Adrenal gland (tissue), 12 donors: ENCODE data around the gene PANK1. TPM values are rescaled to one million over a fixed set of nuclear protein-coding genes. Genes with fewer than 3 reads are reported as not detected.

ENCODE experiments used
- DNase-seq, 7 donors: peaks; one replicate each; pipeline ENCODE4 v3.0.0-alpha.2; 2019 to 2020
- H3K27ac ChIP-seq, 5 donors: fragments of 200-600 bp; sonication (generic) in 4 of 5; 1 replicate in 3 of 5; 2 replicates in 2 of 5; pipeline versions ENCODE4 v1.5.1 to v1.8.0; 2016 to 2020; ENCODE audit warnings: mild to moderate bottlenecking in 1 of 5
- H3K27me3 ChIP-seq: fragments of 200-600 bp; 2 replicates; pipeline ENCODE4 v1.8.0; 2021
- H3K36me3 ChIP-seq, 2 donors: fragments of 200-600 bp; replicated peaks in 1 of 2; 1 replicate in 1 of 2; 2 replicates in 1 of 2; pipeline versions ENCODE4 v1.5.1 to v1.8.0; 2018 to 2022
- H3K4me1 ChIP-seq, 2 donors: fragments of 200-600 bp; replicated peaks in 1 of 2; 1 replicate in 1 of 2; 2 replicates in 1 of 2; pipeline versions ENCODE4 v1.5.1 to v1.8.0; 2018 to 2021
- H3K4me3 ChIP-seq, 4 donors: fragments of 200-600 bp; sonication (generic) in 3 of 4; one replicate each; pipeline ENCODE4 v1.5.1; 2016 to 2018
- H3K9me3 ChIP-seq, 3 donors: fragments of 200-600 bp; sonication (generic) in 1 of 3; replicated peaks in 1 of 3; 1 replicate in 2 of 3; 2 replicates in 1 of 3; pipeline versions ENCODE4 v1.5.1 to v1.8.0; 2016 to 2021
- POLR2A ChIP-seq, 2 donors: fragments of 450-650 bp; IDR thresholded peaks; one replicate each; pipeline ENCODE4 v1.6.1; 2017; ENCODE audit warnings: antibody characterized with exemption in 2 of 2, mild to moderate bottlenecking in 2 of 2, moderate library complexity in 1 of 2
- WGBS, 4 donors: extraction: QIAGEN DNeasy Blood & Tissue Kit in 2 of 4; methylation state at CpG; one replicate each; pipeline versions ENCODE4 v1.1.5 to v1.1.7; 2013 to 2017; 5-methylcytosine and 5-hydroxymethylcytosine counted together
- intact Hi-C, 2 donors: fragments of 100-400 bp; cut with DNase I; formaldehyde crosslinking; loops; one replicate each; pipeline versions ENCODE4 v1.14.1 to v1.15.0; 2022 to 2023
- polyA plus RNA-seq, 3 donors: library from polyadenylated mRNA; stranded (reverse); fragments of 200-250 nt in 2 of 3; fragments of 350-450 nt in 1 of 3; fragmentation: Illumina TruSeq in 1 of 3; extraction: RNeasy Lipid Tissue Mini Kit (QIAGEN cat#74804) in 1 of 3; gene quantifications; one replicate each; pipeline ENCODE4 v1.2.3, GENCODE V29; 2013 to 2014
- total RNA-seq, 9 donors: library from RNA; depleted of rRNA in 4 of 9; stranded (reverse); fragments of >200 nt in 4 of 9; fragments of 120-200 nt in 1 of 9; fragmentation: NEBNext Ultra II Directional in 1 of 9; extraction: Animal tissue kit (Norgen Biotek cat#: 25700) in 1 of 9; gene quantifications; one replicate each; pipeline versions ENCODE4 v1.1.0 to v1.2.4, GENCODE V29; 2013 to 2023
- TF ChIP-seq, protein P1 (sequence below), 6 experiments: fragments of 450-650 bp in 4 of 6; fragments of 200-600 bp in 2 of 6; sonication (generic) in 1 of 6; IDR thresholded peaks; 1 replicate in 5 of 6; 2 replicates in 1 of 6; pipeline versions ENCODE4 v1.5.1 to v1.8.0; 2016 to 2021; ENCODE audit warnings: antibody characterized with exemption in 6 of 6, mild to moderate bottlenecking in 2 of 6, moderate library complexity in 1 of 6
- donor health status: healthy with polysubstance abuse.
- donor health status: Bipolar disorder and iron deficiency.
- donor health status: DM: yes; HTN: yes; CAD: no.
- donor health status: DM: no; HTN: no; CAD: no.
- donor health status: DM: no; HTN: no; CAD: no.
- donor health status: DM: yes; HTN: yes; CAD: no.

Gene PANK1
- total and polyA plus RNA-seq, 12 donors, result 1.1 to 21.3 (median 8.5) TPM

DNA sequence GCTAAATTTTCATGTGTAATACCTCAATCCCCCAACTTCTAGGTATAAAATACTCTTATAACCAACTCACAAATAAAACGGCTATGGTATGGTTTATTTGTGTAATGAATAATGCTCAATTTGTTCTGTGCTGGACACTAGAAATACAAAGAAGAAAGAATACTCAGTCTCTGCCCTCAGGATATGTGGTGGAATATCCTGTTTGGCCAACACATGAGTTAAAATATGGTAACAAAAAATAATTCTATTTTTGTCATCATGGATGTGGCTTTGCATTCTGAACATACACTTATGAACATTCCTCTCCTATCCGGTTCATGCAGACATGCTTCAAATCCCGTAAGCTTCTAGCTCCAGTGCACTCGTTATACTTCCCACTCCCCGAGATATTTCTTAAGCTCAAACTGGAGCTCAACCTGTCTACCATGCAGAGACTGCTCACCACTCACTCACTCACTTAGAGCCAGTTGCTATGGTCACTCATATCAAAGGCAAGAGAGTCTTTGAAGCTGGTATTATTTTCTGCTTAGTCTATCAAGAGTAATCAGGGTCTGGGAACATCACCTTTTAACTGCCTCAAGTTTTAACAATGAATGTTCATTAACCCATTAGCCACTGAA is 55.8 kb downstream of the PANK1 start:
- DNase-seq, result no peak

DNA sequence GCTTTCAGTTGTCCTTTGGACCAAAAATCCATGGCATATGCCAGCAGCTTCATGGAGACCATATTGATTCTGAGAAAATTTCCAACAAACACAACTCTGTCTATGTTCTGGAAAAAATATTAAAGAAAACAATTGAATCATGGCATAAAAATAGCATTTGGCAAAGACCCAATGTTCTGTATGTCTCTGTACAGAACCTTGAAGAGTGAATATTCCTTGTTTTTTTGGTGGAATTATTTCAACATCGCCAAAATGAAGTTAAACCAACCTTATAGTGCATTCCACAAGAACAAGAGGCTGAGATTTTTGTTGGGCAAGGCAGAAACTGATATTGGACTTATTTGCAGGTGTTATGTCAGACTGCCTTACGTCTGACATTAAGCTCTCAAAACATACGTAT is 56.4 kb downstream of the PANK1 start:
- intact Hi-C loops, result no loop called here
- Histone ChIP-seq H3K27ac (no peak overlapping the region), H3K9me3 (no peaks in the 10 kb centered on the region), H3K36me3 (no peaks in the 10 kb centered on the region), H3K4me3 (no peak overlapping the region), H3K4me1 (no peaks in the 10 kb centered on the region), H3K27me3 (no peaks in the 10 kb centered on the region)
- TF ChIP-seq, protein P1, sequence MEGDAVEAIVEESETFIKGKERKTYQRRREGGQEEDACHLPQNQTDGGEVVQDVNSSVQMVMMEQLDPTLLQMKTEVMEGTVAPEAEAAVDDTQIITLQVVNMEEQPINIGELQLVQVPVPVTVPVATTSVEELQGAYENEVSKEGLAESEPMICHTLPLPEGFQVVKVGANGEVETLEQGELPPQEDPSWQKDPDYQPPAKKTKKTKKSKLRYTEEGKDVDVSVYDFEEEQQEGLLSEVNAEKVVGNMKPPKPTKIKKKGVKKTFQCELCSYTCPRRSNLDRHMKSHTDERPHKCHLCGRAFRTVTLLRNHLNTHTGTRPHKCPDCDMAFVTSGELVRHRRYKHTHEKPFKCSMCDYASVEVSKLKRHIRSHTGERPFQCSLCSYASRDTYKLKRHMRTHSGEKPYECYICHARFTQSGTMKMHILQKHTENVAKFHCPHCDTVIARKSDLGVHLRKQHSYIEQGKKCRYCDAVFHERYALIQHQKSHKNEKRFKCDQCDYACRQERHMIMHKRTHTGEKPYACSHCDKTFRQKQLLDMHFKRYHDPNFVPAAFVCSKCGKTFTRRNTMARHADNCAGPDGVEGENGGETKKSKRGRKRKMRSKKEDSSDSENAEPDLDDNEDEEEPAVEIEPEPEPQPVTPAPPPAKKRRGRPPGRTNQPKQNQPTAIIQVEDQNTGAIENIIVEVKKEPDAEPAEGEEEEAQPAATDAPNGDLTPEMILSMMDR (IDR thresholded peaks at IDR 0.05), result no peak
- TF ChIP-seq POLR2A (IDR thresholded peaks at IDR 0.05), result no peak
- DNase-seq, result no peak
- 73 to 85% (median 78%) methylated on average over 3 of the region's 3 CpGs for WGBS, 4 donors

More for the DNA sequence above, 55.8 kb downstream of the PANK1 start:
- no peaks in the 10 kb centered on the region for H3K27me3 ChIP-seq
- no peaks in the 10 kb centered on the region for H3K9me3 ChIP-seq
- WGBS, 4 donors, result 79 to 88% (median 86%) methylated on average over 5 of the region's 5 CpGs
- intact Hi-C loops, result no loop called here
- H3K36me3 ChIP-seq, result no peaks in the 10 kb centered on the region
- H3K4me3 ChIP-seq, result no peak overlapping the region
- H3K27ac ChIP-seq, result no peak overlapping the region
- TF ChIP-seq, protein P1 (IDR thresholded peaks at IDR 0.05), result no peak
- no peak for TF ChIP-seq POLR2A (IDR thresholded peaks at IDR 0.05)
- H3K4me1 ChIP-seq, result no peaks in the 10 kb centered on the region

DNA sequence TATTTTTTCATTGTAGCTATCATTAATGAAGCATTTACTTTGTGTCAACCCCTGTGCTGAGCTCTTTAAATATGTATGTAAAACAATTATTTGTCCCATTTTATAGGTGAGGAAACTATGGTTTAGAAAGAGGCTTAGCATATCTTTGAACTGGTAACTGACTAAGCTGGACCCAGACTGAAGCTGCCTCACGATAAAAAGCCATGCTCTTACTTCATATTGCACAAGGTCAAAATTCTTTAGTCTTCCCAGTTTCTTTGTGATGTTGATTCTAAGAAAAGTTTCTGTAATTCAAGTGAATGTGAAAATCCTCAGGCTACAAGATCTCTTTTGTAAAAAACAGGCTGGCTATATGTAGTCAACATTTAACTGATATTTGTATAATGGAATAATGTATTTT is 63.0 kb downstream of the PANK1 start:
- no peak overlapping the region for H3K27ac ChIP-seq
- 55 to 71% (median 65%) methylated on average over 1 of the region's 1 CpG for WGBS, 4 donors
- no peaks in the 10 kb centered on the region for H3K27me3 ChIP-seq
- intact Hi-C loops, result no loop called here
- H3K9me3 ChIP-seq, result no peaks in the 10 kb centered on the region
- no peak for DNase-seq
- no peaks in the 10 kb centered on the region for H3K4me1 ChIP-seq
- no peaks in the 10 kb centered on the region for H3K36me3 ChIP-seq
- H3K4me3 ChIP-seq, result no peak overlapping the region
- TF ChIP-seq, protein P1 (IDR thresholded peaks at IDR 0.05), result no peak
- TF ChIP-seq POLR2A (IDR thresholded peaks at IDR 0.05), result no peak

DNA sequence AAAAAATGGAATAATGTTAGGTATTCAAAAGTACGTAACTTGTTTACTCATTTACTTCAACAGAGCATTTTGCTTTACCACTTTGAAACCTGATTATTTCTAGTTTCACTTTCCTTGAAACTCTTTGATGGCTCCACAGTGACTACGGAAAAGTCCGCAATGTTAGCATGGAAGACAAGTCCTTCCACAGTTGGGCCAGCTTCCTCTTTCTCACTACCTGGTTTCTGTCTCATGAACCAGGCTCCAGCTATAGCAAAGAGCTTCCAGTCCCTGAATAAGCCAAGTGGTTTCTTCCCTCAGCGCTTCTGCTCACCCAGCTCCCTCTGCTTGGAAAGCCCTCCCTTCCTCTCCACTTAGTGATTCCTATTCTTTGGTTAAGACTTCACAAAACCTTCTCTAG is 64.8 kb downstream of the PANK1 start:
- Histone ChIP-seq H3K4me1 (no peaks in the 10 kb centered on the region), H3K27me3 (no peaks in the 10 kb centered on the region), H3K9me3 (no peaks in the 10 kb centered on the region), H3K4me3 (no peak overlapping the region), H3K27ac (no peak overlapping the region), H3K36me3 (no peaks in the 10 kb centered on the region)
- DNase-seq, result no peak
- TF ChIP-seq, protein P1 (IDR thresholded peaks at IDR 0.05), result no peak
- no peak for TF ChIP-seq POLR2A (IDR thresholded peaks at IDR 0.05)
- WGBS, 4 donors, result 87 to 95% (median 94%) methylated on average over 4 of the region's 4 CpGs
- intact Hi-C loops, result no loop called here
